Measurements from ENCODE around the gene PRDX4. TPM values are rescaled to one million over a fixed set of nuclear protein-coding genes. Genes with fewer than 3 reads are reported as not detected.
A peak's percentile ranks its signal among the peaks of the same experiment; 100 is the strongest.

PRDX4 gene
- 279 TPM for polyA plus RNA-seq (2013, experiment 1 of 2)
- polyA plus RNA-seq (2013, experiment 2 of 2) = 269 TPM

GRCh38 chrX:23667239-23668177 is at the start of gene PRDX4:
TSS of gene PRDX4 (plus strand) at chrX:23667493. CDS start at chrX:23667571, 78 bp downstream.
- H3K27ac ChIP-seq (ENCODE audit: low read depth, low read length, severe bottlenecking) = peak within 1 kb of the TSS; percentile 53
- 0 to 2% methylated on average over 9 to 26 of the region's 73 CpGs for WGBS, 2 experiments (ENCODE audit: insufficient coverage in 2 of 2)

GRCh38 chrX:23621621-23622265 is 45.5 kb upstream of the PRDX4 start:
- no CpG with 5 or more reads among the region's 5 CpGs for WGBS, 2 experiments (ENCODE audit: insufficient coverage in 2 of 2)
- no peaks in the 10 kb centered on the region for H3K36me3 ChIP-seq (ENCODE audit: control insufficient read depth, insufficient read depth, low read length)
- no peak overlapping the region for H3K27ac ChIP-seq (ENCODE audit: low read depth, low read length, severe bottlenecking)
- no peaks in the 10 kb centered on the region for H3K9me3 ChIP-seq (ENCODE audit: control insufficient read depth, low read length)
- H3K4me1 ChIP-seq (ENCODE audit: control insufficient read depth, insufficient read depth, low read length, poor library complexity, severe bottlenecking) = no peaks in the 10 kb centered on the region
- H3K4me3 ChIP-seq (ENCODE audit: extremely low read depth, insufficient read depth, low read length, poor library complexity, severe bottlenecking) = no peak overlapping the region

More at GRCh38 chrX:23667239-23668177, at the start of gene PRDX4:
- H3K9me3 ChIP-seq (ENCODE audit: control insufficient read depth, low read length) = no peaks in the 10 kb centered on the region
- H3K4me3 ChIP-seq (ENCODE audit: extremely low read depth, insufficient read depth, low read length, poor library complexity, severe bottlenecking) = peak within 1 kb of the TSS; percentile 57
- no peaks in the 10 kb centered on the region for H3K4me1 ChIP-seq (ENCODE audit: control insufficient read depth, insufficient read depth, low read length, poor library complexity, severe bottlenecking)
- peaks cover 5% of the 10 kb centered on the region for H3K36me3 ChIP-seq (ENCODE audit: control insufficient read depth, insufficient read depth, low read length)

DNA sequence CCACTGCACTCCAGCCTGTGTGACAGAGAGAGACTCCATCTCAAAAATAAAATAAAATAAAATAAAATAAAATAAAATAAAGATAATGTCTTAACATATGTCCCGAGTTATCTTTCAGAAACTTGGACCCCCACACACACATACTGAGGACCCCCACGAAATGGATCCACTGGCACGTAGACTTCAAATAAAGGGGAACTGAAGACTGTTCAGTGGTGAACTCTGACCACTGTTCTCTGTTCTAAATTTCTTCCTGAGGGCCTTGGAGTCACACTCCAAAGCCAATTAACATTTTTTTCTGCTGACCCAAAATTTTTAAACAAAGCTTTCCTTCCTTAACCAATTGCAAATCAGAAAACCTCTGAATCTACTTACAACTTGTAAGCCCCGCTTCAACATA is 43.5 kb upstream of the PRDX4 start:
- H3K9me3 ChIP-seq (ENCODE audit: control insufficient read depth, low read length) = no peaks in the 10 kb centered on the region
- no peak overlapping the region for H3K4me3 ChIP-seq (ENCODE audit: extremely low read depth, insufficient read depth, low read length, poor library complexity, severe bottlenecking)
- no peak overlapping the region for H3K27ac ChIP-seq (ENCODE audit: low read depth, low read length, severe bottlenecking)
- no peaks in the 10 kb centered on the region for H3K36me3 ChIP-seq (ENCODE audit: control insufficient read depth, insufficient read depth, low read length)
- WGBS, 2 experiments (ENCODE audit: insufficient coverage in 2 of 2) = 90% methylated on average over 2 of the region's 4 CpGs
- no peaks in the 10 kb centered on the region for H3K4me1 ChIP-seq (ENCODE audit: control insufficient read depth, insufficient read depth, low read length, poor library complexity, severe bottlenecking)

- no peaks in the 10 kb centered on the region for H3K4me1 ChIP-seq (ENCODE audit: control insufficient read depth, insufficient read depth, low read length, poor library complexity, severe bottlenecking)
- no CpG with 5 or more reads among the region's 1 CpG for WGBS, 2 experiments (ENCODE audit: insufficient coverage in 2 of 2)
- no peaks in the 10 kb centered on the region for H3K36me3 ChIP-seq (ENCODE audit: control insufficient read depth, insufficient read depth, low read length)
- no peak overlapping the region for H3K27ac ChIP-seq (ENCODE audit: low read depth, low read length, severe bottlenecking)
- H3K4me3 ChIP-seq (ENCODE audit: extremely low read depth, insufficient read depth, low read length, poor library complexity, severe bottlenecking) = no peak overlapping the region
- H3K9me3 ChIP-seq (ENCODE audit: control insufficient read depth, low read length) = no peaks in the 10 kb centered on the region
Observed at GRCh38 chrX:23626651-23627050, 40.6 kb upstream of the PRDX4 start.

GRCh38 chrX:23628131-23628530 is 39.2 kb upstream of the PRDX4 start:
- no peaks in the 10 kb centered on the region for H3K4me1 ChIP-seq (ENCODE audit: control insufficient read depth, insufficient read depth, low read length, poor library complexity, severe bottlenecking)
- H3K4me3 ChIP-seq (ENCODE audit: extremely low read depth, insufficient read depth, low read length, poor library complexity, severe bottlenecking) = no peak overlapping the region
- 80 to 100% methylated on average over 1 of the region's 3 CpGs for WGBS, 2 experiments (ENCODE audit: insufficient coverage in 2 of 2)
- no peaks in the 10 kb centered on the region for H3K9me3 ChIP-seq (ENCODE audit: control insufficient read depth, low read length)
- no peaks in the 10 kb centered on the region for H3K36me3 ChIP-seq (ENCODE audit: control insufficient read depth, insufficient read depth, low read length)
- no peak overlapping the region for H3K27ac ChIP-seq (ENCODE audit: low read depth, low read length, severe bottlenecking)

DNA sequence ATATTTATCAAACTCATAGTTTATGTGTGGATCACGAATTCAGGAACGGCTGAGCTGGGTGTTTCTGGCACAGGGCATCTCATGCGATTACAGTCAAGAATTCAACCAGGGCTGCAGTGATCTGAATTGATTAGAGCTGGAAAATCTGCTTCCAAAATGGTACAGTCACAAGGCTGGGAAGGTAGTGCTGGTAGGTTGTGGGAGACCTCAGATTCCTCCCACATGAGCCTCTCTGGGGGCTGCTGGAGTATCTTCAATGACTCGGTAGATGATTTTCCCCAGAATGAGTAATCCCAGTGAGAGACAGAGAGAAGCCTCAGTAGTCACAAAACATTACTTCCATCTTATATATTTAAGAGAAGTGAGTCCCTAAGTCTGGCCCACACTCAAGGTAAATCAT is 36.2 kb upstream of the PRDX4 start:
- H3K36me3 ChIP-seq (ENCODE audit: control insufficient read depth, insufficient read depth, low read length) = no peaks in the 10 kb centered on the region
- WGBS, 2 experiments (ENCODE audit: insufficient coverage in 2 of 2) = 89 to 90% methylated on average over 2 to 3 of the region's 4 CpGs

GRCh38 chrX:23633834-23634580 is 33.3 kb upstream of the PRDX4 start:
- no peaks in the 10 kb centered on the region for H3K4me1 ChIP-seq (ENCODE audit: control insufficient read depth, insufficient read depth, low read length, poor library complexity, severe bottlenecking)
- H3K9me3 ChIP-seq (ENCODE audit: control insufficient read depth, low read length) = no peaks in the 10 kb centered on the region
- WGBS, 2 experiments (ENCODE audit: insufficient coverage in 2 of 2) = 95 to 100% methylated on average over 1 to 2 of the region's 3 CpGs
- H3K36me3 ChIP-seq (ENCODE audit: control insufficient read depth, insufficient read depth, low read length) = no peaks in the 10 kb centered on the region
- H3K4me3 ChIP-seq (ENCODE audit: extremely low read depth, insufficient read depth, low read length, poor library complexity, severe bottlenecking) = no peak overlapping the region
- H3K27ac ChIP-seq (ENCODE audit: low read depth, low read length, severe bottlenecking) = no peak overlapping the region

More for the DNA sequence above, 36.2 kb upstream of the PRDX4 start:
- Histone ChIP-seq H3K9me3 (ENCODE audit: control insufficient read depth, low read length) (no peaks in the 10 kb centered on the region), H3K4me3 (ENCODE audit: extremely low read depth, insufficient read depth, low read length, poor library complexity, severe bottlenecking) (no peak overlapping the region), H3K4me1 (ENCODE audit: control insufficient read depth, insufficient read depth, low read length, poor library complexity, severe bottlenecking) (no peaks in the 10 kb centered on the region), H3K27ac (ENCODE audit: low read depth, low read length, severe bottlenecking) (no peak overlapping the region)

GRCh38 chrX:23637187-23637586 is 30.1 kb upstream of the PRDX4 start:
- H3K4me3 ChIP-seq (ENCODE audit: extremely low read depth, insufficient read depth, low read length, poor library complexity, severe bottlenecking) = no peak overlapping the region
- no peaks in the 10 kb centered on the region for H3K36me3 ChIP-seq (ENCODE audit: control insufficient read depth, insufficient read depth, low read length)
- WGBS, 2 experiments (ENCODE audit: insufficient coverage in 2 of 2) = 92% methylated on average over 2 of the region's 4 CpGs; no CpG with 5 or more reads in 1 of the 2 experiments
- no peaks in the 10 kb centered on the region for H3K4me1 ChIP-seq (ENCODE audit: control insufficient read depth, insufficient read depth, low read length, poor library complexity, severe bottlenecking)
- no peaks in the 10 kb centered on the region for H3K9me3 ChIP-seq (ENCODE audit: control insufficient read depth, low read length)
- no peak overlapping the region for H3K27ac ChIP-seq (ENCODE audit: low read depth, low read length, severe bottlenecking)

- H3K4me3 ChIP-seq (ENCODE audit: extremely low read depth, insufficient read depth, low read length, poor library complexity, severe bottlenecking) = no peak overlapping the region
- WGBS, 2 experiments (ENCODE audit: insufficient coverage in 2 of 2) = 100% methylated on average over 1 of the region's 2 CpGs; no CpG with 5 or more reads in 1 of the 2 experiments
Observed at GRCh38 chrX:23643020-23643419, 24.3 kb upstream of the PRDX4 start.

DNA sequence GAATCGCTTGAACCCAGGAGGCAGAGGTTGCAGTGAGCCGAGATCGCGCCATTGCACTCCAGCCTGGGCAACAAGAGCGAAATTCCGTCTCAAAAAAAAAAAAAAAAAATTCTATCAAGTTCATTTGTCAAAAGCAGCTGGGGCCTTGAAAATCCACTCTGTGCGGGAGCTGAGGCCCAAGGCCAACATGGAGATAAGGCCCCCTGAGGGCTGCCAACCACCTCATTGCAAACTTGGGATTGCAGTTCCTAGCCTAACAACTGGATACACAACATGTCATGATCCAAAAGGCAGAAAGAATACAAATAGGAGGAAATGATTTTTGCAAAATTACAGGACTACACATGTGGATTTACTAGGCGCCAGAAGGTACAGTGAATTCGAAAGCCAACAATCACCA is 22.5 kb upstream of the PRDX4 start:
- WGBS, 2 experiments (ENCODE audit: insufficient coverage in 2 of 2) = 83% methylated on average over 3 of the region's 9 CpGs; no CpG with 5 or more reads in 1 of the 2 experiments
- H3K4me1 ChIP-seq (ENCODE audit: control insufficient read depth, insufficient read depth, low read length, poor library complexity, severe bottlenecking) = no peaks in the 10 kb centered on the region
- H3K36me3 ChIP-seq (ENCODE audit: control insufficient read depth, insufficient read depth, low read length) = no peaks in the 10 kb centered on the region
- H3K4me3 ChIP-seq (ENCODE audit: extremely low read depth, insufficient read depth, low read length, poor library complexity, severe bottlenecking) = no peak overlapping the region
- no peak overlapping the region for H3K27ac ChIP-seq (ENCODE audit: low read depth, low read length, severe bottlenecking)
- H3K9me3 ChIP-seq (ENCODE audit: control insufficient read depth, low read length) = no peaks in the 10 kb centered on the region

More at GRCh38 chrX:23643020-23643419, 24.3 kb upstream of the PRDX4 start:
- Histone ChIP-seq H3K27ac (ENCODE audit: low read depth, low read length, severe bottlenecking) (no peak overlapping the region), H3K4me1 (ENCODE audit: control insufficient read depth, insufficient read depth, low read length, poor library complexity, severe bottlenecking) (no peaks in the 10 kb centered on the region), H3K36me3 (ENCODE audit: control insufficient read depth, insufficient read depth, low read length) (no peaks in the 10 kb centered on the region), H3K9me3 (ENCODE audit: control insufficient read depth, low read length) (no peaks in the 10 kb centered on the region)

All from mesodermal cell (in vitro differentiated cells).